ENCODE data around the gene MAS1.

MAS1 gene

GRCh38 chr6:159871241-159871640 lies 19.5 kb upstream of the MAS1 start:
- no peak for DNase-seq (ENCODE audit: low spot score)
- no peak for TF ChIP-seq CTCF (IDR thresholded peaks at IDR 0.05)
- Histone ChIP-seq H3K4me3 (no peak overlapping the region), H3K27ac (no peak overlapping the region)

DNA sequence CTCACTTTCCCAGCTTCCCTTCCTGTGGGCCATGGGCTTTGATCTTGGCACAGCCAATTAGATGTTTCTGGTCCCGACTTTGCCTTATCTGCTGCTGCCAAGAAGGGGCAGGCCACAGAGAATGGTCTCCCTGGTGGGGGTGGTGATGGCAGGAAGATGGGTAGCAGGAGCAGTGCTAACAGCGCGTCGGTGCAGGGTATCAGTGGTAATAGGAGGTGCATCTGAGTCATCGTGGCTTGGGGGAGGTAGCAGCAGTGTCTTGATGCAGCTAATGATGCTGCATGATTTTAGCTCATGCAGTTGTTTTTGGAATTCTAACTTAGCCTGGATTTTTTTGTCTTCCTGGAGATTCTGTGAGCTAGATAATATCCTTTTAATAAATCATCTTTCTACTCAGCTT lies 18.9 kb upstream of the MAS1 start:
- DNase-seq (ENCODE audit: low spot score), result no peak
- Histone ChIP-seq H3K4me3 (no peak overlapping the region), H3K27ac (no peak overlapping the region)
- no peak for TF ChIP-seq CTCF (IDR thresholded peaks at IDR 0.05)

DNA sequence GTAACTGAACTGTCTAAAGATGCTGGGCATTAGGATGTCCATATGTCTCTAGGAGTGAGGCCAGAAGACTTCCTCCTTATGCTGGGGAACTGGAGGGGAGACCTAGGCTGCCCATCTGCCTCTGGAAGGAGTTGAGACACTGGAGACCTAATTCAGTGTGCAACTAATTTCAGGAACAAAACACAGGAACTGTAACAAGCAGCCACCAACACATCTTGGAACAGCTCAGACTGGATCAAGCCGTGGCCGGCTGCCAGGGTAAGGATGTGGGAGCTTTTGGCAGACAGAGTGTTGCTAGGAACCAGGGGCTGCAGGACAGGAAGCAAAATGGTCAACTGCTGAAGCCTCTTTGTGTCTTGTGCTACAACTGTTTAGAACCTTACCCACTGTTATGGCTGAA lies 16.4 kb upstream of the MAS1 start:
- no peak overlapping the region for H3K4me3 ChIP-seq
- TF ChIP-seq CTCF (IDR thresholded peaks at IDR 0.05), result no peak
- no peak for DNase-seq (ENCODE audit: low spot score)
- H3K27ac ChIP-seq, result no peak overlapping the region

DNA sequence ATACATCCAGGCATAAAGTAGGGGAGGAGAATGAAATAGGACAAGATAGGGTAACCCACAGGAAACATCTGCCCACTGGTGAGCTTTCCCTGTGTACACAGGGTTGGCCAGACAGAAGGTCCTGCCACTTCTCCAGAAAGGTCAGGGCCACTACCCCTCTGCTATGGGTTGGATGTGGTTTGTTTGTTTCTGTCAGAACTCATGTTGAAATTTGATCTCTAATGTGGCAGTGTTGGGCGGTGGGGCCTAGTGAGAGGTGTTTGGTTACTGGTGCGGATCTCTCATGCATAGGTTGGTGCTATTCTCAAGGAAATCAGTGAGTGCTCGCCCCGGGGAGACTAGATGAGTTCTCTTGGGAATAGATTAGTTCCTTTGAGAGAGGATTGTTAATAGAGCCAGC lies 15.6 kb upstream of the MAS1 start:
- no peak for DNase-seq (ENCODE audit: low spot score)
- no peak overlapping the region for H3K4me3 ChIP-seq
- no peak for TF ChIP-seq CTCF (IDR thresholded peaks at IDR 0.05)

GRCh38 chr6:159876242-159876641 lies 14.5 kb upstream of the MAS1 start:
- Histone ChIP-seq H3K4me3 (no peak overlapping the region), H3K27ac (no peak overlapping the region)
- no peak for TF ChIP-seq CTCF (IDR thresholded peaks at IDR 0.05)
- no peak for DNase-seq (ENCODE audit: low spot score)

More for the DNA sequence above, 15.6 kb upstream of the MAS1 start:
- H3K27ac ChIP-seq, result no peak overlapping the region

DNA sequence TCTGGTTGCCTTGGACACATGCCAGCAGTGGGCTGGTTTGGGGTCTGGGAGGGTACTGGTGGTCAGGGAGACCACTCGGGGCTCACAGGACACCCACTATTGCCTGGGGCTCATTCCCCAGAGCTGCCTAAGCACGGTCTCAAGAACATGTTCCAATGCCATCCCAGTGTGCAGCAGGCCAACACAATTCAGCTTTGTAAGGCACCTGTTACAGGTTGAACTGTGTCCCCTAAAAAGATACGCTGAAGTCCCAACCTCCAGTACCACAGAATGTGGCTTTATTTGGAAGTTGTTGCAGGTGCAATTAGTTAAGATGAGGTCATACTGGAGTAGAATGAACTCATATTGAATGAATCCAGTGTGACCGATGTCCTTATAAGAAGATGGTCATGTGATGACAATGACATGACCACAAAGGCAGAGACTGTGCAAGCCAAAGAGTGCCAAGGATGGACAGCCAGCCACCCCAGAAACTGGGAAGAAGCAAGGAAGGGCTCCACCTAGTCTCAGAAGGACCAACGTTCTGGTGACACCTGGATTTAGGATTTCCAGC lies 13.5 kb upstream of the MAS1 start:
- TF ChIP-seq CTCF (IDR thresholded peaks at IDR 0.05), result no peak
- no peak for DNase-seq (ENCODE audit: low spot score)
- Histone ChIP-seq H3K27ac (no peak overlapping the region), H3K4me3 (no peak overlapping the region)

DNA sequence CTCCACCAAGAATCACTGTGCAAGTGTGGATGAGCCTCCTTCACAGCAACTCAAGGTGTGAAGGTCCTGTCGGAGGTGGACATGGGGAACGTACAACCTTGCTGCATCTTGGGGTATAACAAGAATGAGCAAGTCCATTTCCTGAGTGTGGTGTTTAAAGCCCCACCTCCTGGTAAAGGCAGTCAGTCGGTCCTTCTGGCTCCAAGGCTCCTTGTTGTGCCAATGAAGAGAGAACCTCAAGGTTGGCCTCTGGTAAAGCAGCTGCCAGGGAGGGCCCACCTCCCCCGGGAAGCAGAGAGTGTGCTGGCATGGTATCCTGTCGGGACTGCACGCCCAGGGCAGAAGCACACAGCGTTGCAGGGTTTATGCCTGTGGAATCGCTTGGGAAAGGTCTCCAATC lies 12.4 kb upstream of the MAS1 start:
- Histone ChIP-seq H3K27ac (no peak overlapping the region), H3K4me3 (no peak overlapping the region)
- DNase-seq (ENCODE audit: low spot score), result no peak
- TF ChIP-seq CTCF (IDR thresholded peaks at IDR 0.05), result no peak

All from coronary artery (tissue), 2 donors.